ENCODE measurements around the gene DNAI4.
"Not testable (repeated sequence)": the region's sequence is repeated elsewhere in the genome, so short reads cannot be mapped to it uniquely, and the experiment has no call there.

The DNAI4 gene

DNA sequence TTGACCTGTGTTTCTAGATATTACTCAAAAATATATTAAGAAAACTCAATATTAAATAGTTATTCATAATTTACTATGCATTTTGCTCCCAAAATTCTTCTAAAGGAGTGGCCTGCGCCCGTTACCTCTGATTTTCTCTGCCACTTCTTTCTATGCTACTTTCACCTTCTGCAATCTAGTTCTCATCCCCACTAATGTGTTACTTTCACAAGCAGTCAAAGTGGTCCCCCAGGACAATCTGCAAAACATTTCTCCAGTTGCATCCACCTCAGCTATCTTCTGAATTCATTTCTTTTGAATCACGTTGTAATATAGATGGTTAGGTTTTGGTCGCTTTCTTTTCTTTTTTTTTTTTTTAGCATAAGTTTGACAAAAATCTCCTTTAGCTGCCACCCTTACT is 137.0 kb downstream of the DNAI4 start:
- TF ChIP-seq, protein P1, sequence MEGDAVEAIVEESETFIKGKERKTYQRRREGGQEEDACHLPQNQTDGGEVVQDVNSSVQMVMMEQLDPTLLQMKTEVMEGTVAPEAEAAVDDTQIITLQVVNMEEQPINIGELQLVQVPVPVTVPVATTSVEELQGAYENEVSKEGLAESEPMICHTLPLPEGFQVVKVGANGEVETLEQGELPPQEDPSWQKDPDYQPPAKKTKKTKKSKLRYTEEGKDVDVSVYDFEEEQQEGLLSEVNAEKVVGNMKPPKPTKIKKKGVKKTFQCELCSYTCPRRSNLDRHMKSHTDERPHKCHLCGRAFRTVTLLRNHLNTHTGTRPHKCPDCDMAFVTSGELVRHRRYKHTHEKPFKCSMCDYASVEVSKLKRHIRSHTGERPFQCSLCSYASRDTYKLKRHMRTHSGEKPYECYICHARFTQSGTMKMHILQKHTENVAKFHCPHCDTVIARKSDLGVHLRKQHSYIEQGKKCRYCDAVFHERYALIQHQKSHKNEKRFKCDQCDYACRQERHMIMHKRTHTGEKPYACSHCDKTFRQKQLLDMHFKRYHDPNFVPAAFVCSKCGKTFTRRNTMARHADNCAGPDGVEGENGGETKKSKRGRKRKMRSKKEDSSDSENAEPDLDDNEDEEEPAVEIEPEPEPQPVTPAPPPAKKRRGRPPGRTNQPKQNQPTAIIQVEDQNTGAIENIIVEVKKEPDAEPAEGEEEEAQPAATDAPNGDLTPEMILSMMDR (IDR thresholded peaks at IDR 0.05; ENCODE audit: extremely low read depth, insufficient read depth, missing control alignments): no peak
- no peak for DNase-seq (ENCODE audit: low spot score)
- in situ Hi-C loops (cut with MboI; ENCODE audit: low pct_unique_long_range_greater_than_20kb, low sequenced_read_pairs, unreplicated experiment): no loop called here

DNA sequence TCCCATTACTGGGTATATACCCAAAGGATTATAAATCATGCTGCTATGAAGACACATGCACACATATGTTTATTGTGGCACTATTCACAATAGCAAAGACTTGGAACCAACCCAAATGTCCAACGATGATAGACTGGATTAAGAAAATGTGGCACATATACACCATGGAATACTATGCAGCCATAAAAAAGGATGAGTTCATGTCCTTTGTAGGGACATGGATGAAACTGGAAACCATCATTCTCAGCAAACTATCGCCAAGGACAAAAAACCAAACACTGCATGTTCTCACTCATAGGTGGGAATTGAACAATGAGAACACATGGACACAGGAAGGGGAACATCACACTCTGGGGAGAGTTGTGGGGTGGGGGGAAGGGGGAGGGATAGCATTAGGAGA is 138.9 kb downstream of the DNAI4 start:
- in situ Hi-C loops (cut with MboI; ENCODE audit: low pct_unique_long_range_greater_than_20kb, low sequenced_read_pairs, unreplicated experiment); DNase-seq (ENCODE audit: low spot score): not testable (repeated sequence)

DNA sequence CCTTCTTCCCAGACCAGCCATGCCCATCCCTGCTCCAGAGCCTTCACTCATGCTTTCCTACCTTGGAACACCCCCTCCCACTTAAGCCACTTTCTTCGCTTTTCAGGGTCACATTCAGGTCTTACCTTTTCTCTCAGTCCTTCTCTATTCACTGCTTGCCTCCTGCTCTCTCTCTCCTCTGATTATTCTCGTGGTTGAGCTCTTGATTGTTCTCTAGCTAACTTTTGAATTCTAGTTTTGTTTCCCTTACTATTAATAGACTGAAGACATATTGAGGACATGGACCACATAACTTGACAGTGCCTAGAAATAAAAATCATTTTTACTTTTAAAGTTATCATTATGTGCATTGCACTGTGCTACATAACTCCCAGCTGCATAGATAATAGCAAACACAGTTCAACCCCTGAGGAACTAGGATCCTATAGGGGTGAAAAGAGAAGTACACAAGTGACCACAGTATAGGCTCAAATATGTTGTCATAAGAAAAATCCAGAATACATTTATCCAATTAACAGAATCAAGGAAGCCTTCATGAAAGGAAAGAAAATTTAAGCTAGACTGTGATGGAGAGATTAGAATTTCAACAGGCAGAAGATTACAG is 145.1 kb downstream of the DNAI4 start:
- no peak for DNase-seq (ENCODE audit: low spot score)
- TF ChIP-seq, protein P1 (IDR thresholded peaks at IDR 0.05; ENCODE audit: extremely low read depth, insufficient read depth, missing control alignments): no peak
- in situ Hi-C loops (cut with MboI; ENCODE audit: low pct_unique_long_range_greater_than_20kb, low sequenced_read_pairs, unreplicated experiment): no loop called here

DNA sequence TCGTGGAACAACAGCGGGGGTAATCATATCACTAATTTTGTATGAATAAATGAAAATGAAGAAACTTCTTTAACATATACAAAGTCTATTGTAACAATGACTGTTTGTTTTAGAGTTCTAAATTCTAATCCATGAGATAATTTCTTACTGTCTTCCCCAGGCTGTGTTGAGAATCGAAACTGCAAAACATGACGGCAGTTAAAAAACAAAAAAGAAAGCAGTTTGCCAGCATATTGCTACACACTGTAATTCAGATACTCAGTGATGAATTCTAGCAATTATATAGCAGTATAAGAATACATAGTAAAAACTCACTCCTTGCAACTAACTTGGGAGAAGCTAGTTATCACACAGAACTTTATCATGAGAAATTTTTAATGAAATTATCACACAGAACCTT is 145.7 kb downstream of the DNAI4 start:
- TF ChIP-seq, protein P1 (IDR thresholded peaks at IDR 0.05; ENCODE audit: extremely low read depth, insufficient read depth, missing control alignments): no peak
- DNase-seq (ENCODE audit: low spot score): no peak
- in situ Hi-C loops (cut with MboI; ENCODE audit: low pct_unique_long_range_greater_than_20kb, low sequenced_read_pairs, unreplicated experiment): no loop called here

DNA sequence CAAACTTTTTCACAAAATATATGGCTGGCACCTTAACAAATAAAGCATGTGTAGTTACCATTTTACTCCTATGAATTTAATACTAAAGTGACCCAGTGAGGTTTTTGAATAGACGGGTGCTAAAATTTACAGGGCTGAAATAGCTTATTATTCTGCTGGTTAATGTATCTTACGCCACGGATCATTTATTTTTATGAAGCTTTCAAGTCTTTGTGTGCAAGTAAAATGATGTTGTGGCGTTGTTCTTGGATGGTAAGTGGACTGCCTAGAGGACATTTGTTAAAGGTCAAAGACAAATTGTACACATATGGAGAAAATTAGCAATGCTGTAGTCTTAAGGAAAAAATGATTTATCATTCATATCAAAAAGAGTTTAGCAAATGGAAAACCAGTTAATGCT is 146.4 kb downstream of the DNAI4 start:
- DNase-seq (ENCODE audit: low spot score): no peak
- in situ Hi-C loops (cut with MboI; ENCODE audit: low pct_unique_long_range_greater_than_20kb, low sequenced_read_pairs, unreplicated experiment): no loop called here
- TF ChIP-seq, protein P1 (IDR thresholded peaks at IDR 0.05; ENCODE audit: extremely low read depth, insufficient read depth, missing control alignments): no peak

DNA sequence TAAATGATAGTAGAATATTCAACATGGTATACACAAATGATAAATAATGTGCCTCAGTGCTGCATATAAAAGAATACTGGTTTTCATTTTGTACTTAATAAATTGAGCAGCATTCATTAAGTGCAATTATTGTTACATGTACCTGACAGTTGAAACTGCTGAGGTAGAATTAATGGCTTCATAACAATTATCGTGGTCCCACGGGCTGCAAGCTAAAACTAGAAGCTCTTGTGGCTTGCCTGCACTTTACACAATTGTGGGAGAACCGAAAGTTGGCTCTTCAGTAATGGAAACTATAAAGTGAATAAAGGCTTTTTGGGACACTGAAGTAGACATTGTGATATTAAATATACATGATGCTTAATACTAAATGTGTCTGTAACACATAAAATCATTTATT is 146.8 kb downstream of the DNAI4 start:
- in situ Hi-C loops (cut with MboI; ENCODE audit: low pct_unique_long_range_greater_than_20kb, low sequenced_read_pairs, unreplicated experiment): no loop called here
- no peak for DNase-seq (ENCODE audit: low spot score)
- TF ChIP-seq, protein P1 (IDR thresholded peaks at IDR 0.05; ENCODE audit: extremely low read depth, insufficient read depth, missing control alignments): no peak

DNA sequence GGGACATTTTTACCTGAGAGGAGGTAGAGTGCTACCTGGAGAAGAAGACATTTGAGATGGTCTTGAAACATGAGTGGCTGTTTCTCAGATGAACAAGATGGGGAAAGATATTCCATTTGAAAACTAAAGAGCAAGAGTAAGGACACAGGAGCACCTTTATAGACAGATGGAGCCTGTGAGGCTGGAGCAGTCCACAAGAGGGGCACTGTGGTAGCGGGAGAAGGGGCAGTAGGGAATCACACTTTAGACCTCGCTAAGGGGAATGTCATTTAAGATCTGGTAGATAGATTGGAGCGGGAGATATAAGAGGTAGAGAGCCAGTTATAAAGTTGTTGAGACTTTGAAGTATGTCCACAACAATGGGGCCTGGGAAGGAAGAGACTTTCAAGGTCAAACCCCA is 149.0 kb downstream of the DNAI4 start:
- TF ChIP-seq, protein P1 (IDR thresholded peaks at IDR 0.05; ENCODE audit: extremely low read depth, insufficient read depth, missing control alignments): no peak
- no peak for DNase-seq (ENCODE audit: low spot score)
- in situ Hi-C loops (cut with MboI; ENCODE audit: low pct_unique_long_range_greater_than_20kb, low sequenced_read_pairs, unreplicated experiment): no loop called here

All from GM13977 (cell line).